Stimulated activated CD8-positive, alpha-beta memory T cell treated with anti-CD3 and anti-CD28 coated beads, Interleukin-7, amount 100 ng/mL, for 1 hour (primary cell): ENCODE results near the gene BORCS5.

ENCODE experiments used
- DNase-seq, 2 donors: peaks; one replicate each; pipeline ENCODE4 v3.0.0-alpha.2; 2020; ENCODE audit warnings: low read depth in 2 of 2

Gene BORCS5

DNA sequence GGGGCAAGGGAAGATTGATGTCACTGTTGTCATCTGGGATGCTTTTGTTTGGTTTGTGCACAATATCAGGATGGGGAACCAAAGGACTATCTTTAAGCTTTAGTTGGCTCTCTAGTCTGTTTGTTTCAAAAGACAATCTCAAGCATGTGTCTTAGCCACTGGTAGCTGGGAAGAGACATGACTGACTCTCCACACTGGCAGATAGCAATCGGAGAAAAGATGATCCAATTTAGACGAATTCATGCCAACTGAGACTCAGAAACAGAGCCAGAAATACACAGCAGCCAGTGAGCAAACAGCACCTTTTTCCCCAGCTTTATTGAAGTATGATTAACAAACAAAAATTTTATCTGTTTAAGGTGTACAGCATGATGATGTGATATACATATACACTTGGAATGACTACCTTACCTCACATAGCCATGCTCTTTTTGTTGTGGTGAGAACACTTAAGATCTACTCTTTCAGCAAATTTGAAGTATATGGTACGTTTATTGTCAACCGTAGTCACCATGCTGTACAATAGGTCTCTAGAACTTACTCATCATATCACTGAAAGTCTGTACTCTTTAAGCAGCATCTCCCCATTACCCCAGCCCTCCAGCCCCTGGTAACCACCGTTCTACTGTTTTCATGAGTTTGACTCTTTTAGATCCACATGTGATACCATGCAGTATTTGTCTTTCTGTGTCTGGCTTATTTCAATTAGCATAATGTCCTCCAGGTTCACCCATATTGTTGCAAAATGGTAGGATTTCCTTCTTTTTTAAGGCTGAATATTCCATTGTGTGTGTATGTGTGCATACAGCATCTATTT, 155.2 kb downstream of the BORCS5 start:
- no peak for DNase-seq

DNA sequence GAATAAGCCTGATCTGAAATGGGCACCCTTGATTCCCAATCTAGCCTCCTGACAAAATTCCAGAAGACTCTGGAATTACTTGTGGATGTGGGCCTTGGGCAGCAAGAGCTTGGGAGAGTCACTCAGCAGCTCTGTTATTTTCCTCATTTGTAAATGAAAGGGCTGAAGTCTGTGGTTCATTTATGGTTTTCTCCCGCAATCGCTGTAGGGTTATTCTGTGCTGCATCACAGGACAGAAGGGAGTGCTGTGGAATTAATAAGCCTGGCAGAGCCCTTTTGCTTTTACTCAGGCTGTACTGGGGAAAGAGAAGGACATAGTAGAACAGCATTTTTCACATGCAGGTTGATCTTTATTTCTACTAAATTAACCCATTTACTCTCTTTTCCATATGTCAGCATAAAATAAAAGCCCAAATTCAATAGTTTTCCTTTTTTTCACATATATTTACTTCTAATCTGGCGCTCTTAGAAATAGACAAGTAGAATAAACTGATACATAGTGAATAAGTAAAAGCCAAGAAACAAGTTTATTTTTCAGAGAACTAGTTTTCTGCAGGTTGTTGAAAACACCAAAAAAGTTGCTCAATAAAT, 156.6 kb downstream of the BORCS5 start:
- DNase-seq, result no peak

DNA sequence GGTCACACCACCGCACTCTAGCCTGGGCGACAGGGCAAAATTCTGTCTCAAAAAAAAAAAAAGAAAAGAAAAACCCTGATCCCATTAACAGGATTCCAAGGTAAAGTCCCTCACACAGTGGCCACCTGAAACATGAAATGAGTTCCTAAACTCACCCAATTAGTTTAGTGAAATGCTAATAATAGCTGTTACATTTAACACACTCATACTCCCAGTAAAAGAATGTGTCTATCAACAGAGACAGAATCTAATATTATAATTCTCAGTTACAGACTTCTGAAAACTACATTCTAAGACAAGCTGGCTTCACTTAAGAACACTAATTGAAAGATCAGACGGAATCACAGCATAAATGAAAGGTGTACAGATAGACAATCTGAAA, 161.6 kb downstream of the BORCS5 start:
- DNase-seq, result no peak

DNA sequence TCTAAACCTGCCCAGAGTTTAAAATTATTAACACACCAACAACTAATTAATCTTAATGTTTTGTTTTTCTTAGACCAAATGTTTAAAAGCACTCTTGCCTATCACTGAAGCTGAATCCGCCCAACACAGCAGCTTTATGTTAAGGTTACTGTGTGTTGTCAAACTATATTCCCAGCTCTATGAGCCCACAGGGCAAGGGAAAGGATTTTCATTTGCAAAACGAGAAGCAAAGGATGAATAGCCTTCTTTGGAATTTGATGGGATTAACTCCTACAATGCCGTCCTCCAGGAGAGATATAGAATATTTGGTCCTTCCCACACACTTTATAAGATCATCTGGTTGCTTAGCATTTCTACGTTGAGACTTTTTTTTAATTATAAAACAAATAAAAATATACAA, 162.0 kb downstream of the BORCS5 start:
- no peak for DNase-seq
